NOMO-1 (cell line): Measurements from ENCODE around the gene ATXN7L3.
A peak's percentile ranks its signal among the peaks of the same experiment; 100 is the strongest.

Source experiments
- DNase-seq, 2 experiments: peaks; one replicate each; lab custom pipeline; 2025; ENCODE audit not compliant: unreplicated experiment in 2 of 2; lab: John Stamatoyannopoulos, UW

ATXN7L3 gene

DNA sequence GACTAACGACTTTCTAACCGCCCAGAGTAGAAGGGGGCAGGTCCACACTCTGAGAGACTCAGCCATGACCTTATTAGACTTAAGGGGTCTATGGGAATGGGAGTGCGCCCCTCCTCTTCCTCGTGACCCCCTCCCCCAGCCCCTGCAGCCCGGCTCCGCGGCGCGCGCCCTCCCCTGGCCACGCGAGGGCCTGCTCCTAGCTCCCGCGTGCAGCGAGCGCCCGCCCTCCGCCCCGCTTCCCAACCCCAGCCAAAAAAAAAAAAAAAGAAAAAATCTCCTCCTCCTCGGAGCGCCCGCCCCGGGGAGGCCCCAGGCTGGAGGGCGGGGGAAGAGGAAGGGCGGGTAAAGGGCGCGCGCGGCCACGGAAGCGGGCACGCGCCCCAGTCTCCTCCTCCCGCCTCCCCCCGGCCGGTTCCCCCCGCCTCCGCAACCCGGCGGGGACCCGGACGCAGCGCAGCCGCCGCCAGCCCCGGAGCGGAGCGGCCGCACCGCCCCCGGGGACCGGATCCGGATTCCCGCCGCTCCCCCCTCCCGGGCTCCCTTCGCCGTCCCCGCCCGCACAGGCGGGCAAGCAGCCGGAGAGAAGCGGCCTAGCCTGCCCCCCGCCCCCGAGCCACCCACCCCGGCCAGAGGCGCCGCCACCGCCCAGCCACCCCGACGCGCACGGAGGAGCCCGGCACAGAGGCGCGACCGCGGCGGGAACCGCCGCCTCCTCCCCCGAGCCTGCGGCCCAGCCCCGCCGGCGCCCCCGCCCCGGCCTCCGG, 18.8 kb upstream of the ATXN7L3 start:
- DNase-seq: peak; percentile 72 to 89

DNA sequence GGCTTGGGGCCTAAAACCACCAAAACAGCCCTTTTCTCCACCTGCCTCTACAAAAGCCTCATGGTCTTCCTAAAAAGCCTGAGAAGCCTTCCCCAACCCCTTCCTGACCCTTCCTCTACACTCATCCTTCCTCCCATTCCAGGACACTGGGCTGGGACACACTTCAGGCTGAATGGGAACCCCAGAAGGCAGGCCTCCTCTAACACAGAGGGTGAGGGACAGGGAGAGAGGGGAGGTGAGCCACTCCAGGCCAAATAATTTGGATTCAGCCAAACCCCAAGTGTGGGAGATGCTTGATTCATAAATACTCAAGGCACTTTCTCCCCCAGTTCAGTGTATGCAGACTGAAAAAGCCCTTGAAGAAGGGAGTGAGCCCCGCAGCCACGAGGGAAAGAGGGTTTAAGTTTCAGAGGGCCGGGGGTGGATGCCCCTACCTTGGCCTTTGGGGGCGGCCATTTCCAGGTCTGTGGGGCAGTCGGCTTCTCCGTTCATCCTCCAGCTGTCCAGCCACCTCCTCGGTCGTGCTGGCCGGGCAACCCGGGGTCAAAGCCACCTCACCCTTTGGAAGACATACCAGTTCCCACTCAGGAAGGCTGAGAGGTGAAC, 18.2 kb upstream of the ATXN7L3 start:
- peak in 1 of 2 experiments; percentile 31 for DNase-seq

DNA sequence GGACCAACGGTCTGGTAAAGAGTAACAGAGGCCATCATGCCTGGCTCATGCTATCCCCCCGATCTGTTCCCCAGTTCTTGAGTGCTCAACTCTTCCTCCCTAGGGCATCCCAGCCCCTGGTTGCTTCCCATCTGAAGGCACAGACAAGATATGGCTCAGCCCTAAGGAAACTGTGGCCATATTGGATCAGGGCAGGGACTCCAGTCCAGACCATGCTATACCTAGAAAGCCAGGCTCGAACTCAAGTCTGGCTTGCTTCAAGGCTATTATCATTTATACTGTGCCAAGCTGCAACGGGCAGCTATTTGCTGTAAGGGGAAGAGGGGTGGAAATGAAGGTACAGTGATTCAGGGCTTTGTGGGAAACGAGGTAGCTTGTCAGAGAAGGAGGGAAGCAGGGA, 17.0 kb upstream of the ATXN7L3 start:
- no peak for DNase-seq

DNA sequence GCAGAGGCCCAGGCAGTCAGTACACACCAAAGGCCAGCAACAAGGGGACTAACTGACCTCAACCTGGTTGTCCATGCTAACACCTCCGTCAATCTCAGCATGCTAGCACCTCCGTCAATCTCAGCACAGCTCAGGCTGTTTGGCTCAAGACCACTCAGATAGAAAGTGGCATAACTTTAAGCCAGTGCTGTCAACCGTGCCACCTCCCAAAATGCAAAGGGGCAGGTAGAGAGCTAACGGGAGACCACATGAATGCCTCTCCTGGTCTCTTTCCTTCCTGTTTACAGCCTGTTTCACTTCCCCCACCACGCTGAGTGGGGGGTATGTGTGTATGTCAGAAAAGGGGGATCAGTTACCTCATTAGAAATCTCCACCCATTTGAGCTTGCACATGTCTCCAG, 16.5 kb upstream of the ATXN7L3 start:
- peak in 1 of 2 experiments; percentile 11 for DNase-seq

DNA sequence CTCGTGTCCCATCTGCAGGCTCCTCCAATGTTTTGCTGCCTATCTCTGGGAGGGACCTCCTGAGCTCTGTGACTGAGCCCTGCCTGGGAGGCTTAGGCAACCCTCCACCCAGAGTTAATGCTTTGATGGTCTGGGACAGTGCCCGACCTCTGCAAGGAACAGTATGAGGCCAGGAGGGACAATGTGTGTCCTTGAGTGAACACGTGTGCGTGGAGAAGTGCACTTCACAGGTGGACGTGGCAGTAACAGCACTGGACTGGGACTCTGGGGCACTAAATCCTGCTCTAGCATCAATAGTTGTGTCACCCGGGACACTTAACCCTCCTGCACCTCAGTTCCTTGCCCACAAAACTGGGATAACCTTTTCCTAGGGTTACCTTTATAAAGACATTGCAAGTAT, 15.2 kb upstream of the ATXN7L3 start:
- DNase-seq: no peak

DNA sequence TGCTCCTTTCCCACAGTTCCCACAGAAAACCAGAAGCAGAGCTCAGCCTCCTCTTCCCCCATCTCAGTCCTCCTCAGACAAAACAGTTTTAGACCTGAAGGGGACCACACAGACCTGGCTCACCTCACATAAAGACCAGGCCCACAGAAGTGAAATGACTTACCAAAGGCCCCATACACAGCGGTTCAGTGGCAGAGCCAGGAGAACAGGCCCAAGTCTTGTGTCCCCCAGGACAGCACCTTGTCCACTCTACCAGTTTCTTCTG, 14.5 kb upstream of the ATXN7L3 start:
- no peak for DNase-seq

DNA sequence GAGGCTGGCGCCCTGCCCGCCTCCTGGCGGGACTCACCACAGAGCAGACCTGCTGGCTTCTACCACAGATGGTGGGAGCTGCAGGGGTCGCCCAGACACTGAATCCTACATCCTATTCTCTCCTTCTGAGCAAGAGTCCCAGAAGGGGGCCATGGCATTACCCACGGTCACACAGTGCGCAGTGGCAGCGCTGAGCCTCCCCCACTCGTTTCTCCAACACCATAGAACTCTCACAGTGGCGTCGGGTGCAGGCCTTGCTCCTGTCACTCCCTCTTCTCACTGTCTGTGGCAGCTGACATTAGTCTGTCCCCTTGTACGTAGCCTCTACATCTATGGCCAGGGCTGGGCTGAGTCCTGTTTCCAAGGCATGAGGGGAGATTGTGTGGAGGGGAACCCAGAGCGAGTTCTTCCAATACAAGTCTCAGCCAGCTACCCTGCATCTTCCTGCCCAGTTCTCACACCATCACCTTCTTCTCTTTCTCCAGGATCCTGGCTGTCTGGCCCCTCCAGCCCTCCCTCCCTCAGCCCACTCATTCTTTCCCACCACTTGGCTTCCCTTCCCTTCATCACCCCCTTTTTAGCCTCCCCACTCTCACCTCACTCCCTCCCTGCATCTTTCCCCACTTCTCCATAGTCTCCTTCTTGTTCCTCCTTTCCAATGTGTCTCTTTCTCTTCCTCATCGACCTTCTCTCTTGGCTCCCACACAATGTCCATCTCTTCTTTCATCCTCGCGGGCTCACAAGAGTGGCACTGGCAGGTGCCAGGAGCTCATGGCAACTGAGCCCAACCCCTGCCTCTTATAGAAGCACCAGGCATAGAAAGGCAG, 13.9 kb upstream of the ATXN7L3 start:
- no peak for DNase-seq

DNA sequence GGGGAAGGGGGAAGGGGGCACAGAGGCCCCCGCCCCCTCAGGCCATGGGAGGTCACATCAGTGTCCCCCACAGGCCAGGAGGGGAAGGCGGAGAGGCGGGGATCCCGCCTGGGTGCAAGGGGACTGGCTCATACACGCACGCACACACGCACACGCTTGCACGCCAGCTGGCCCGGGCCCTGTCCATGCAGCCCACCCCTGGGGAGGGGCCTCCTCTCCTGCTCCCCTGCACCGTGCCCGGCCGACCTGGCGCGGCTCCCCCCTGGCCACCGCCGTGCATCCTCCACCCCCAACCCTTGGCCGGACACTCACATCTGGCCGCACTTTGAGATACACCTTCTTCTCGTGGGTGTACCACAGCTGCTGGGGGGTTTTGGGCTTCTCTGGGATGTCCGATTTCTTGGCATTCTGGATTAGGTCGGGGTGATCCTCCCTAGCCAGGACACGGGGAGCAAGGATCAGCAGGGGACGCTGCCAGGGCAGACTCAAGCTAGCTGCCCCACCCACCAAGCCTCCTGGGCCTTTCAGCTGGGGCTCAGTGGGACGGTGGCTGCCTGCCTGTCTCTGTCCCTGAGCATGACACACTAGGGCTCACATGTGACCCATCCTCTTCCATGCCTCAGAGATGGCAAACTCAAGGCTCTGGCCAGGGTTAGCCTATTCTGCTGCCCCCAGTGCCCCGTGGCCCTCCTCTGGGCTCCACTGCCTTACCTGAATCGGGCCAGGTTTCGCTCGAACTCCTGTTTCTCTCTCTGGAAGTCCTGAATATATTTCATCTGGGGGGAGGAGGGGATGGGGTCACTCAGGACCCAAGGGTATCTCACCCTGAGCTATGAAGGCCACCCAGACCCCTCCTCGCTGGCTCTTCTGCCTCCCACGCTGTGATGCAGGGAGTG, 13.1 kb upstream of the ATXN7L3 start:
- no peak for DNase-seq

DNA sequence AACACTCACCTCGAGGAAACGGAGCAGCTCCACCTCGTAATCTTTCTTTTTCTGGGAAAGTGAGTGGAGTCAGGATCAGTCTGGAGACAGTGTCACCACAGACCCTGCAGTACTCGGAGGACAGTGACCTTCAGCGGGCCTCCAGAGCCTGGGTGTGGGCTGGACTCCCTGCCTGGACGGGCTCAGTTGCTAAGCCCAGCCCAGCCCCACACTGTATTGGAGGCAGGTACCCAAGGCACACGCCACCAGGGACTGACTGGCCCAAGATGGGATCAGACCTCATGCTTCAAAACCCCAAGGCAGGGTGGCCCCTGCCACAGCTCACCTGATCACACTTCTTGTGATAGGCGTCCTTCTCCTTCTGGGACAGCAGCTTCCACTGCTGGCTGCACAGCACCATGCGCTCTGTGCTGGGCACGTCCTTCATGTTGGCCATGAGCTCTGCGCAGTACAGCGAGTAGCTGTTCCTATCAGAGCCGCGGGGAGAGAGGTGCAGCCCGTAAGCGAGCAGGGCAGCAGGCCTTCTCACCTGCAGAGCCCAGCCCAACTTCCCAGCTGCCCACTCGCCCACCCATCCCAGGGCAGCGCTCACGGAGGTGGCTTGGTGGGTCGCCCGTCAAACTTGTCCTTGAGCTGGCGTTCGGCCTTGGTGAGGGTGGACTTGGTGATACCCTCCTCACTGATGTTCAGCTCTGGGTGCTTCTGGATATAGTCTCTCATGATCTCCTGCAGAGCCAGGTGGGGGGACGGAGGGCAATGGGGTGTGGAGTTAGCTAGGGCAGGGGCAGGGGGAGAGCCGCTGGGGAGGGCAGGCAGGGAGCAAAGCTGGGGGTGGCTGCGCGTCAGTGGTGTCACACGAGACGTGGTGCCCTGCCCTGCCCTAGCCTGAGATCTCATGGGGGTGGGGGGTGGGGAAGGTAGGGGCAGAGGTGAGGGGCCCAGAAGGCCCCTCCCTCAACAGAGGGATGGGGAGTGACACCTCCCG, 11.9 kb upstream of the ATXN7L3 start:
- no peak for DNase-seq

DNA sequence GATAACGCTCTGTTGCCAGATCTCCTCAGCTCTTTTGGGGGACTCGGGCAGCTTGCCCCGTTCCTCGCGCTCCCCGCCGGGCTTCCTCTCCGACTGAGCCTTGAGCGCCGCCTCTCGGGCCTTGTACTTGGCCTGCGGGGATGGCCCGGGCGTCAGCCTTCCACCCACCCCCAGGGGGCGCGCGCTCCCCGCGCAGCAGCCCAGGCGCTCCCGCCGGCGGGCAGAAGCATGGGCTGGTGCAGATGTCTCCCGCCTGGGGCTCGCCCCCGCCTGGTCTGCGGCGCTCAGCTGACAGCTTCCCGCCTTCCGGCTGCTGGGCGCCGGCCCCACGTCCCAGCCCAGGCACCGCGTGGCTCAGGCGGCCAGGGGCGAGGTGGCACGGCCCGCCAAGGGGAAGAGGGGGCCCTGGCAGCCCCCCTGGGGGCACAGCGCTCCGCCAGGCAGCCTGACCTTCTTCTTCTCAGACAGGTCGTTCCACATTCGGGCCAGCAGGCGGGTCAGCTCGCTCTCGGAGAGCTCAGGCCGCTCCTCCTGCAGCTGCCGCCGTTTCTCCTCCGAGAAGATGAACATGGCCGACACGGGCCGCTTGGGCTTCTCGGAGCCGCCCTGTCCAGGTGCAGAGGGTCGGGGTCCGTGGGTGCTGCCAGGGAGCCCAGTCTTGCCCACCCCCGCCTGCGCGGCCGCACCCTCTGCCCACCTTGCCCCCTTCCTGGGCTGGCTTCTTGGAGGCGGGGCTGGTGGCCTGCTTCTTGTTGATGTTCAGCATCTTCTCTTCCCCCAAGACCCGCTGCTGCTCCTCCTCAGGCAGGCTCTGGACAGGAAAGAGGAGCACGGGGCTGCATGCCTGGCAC, 10.9 kb upstream of the ATXN7L3 start:
- DNase-seq: peak; percentile 92 to 98

DNA sequence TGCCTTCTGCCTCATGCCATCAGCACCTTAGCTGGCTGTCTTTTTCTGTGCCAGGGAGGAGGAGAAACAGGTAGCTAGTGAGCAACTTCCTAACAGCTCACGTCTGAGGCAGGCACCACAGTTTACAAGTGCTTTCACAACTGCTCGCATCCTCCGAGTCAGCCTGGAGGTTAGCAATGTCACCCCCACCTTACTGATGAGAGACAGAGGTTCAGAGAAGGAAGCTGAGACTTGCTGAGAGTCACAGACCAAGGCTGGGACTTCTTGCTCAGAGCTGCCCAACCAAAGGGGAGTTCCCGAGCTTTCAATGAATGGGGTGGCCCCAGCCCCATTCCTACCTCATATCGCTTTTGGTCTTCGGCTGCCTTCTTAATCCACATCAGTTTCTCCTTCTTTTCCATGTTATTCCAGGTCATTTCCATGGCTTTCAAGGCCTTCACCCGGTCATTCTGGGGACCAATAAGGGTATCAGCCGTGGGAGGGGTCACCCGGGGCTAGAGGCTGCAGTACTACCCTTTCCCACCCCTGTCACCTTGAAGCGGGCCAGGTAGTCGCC, 10.2 kb upstream of the ATXN7L3 start:
- DNase-seq: peak in 1 of 2 experiments; percentile 3

DNA sequence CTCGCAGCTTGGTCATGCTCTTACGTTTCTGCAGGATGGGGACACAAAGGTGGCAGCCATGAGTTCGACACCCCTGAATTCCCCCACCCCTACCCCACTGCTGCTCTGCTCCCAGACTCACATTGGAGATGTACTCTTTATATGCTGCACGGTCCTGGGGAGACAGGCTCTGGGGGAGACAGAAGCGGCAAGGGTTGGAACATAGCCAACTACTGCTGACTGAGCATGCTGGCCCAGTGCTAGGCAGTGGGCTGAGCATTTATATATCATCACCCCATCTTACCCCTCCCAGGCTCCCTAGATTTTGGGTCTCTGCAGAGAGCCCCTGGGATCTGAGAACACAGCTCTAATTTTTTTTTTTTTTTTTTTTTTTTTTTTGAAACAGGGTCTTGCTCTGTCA, 8.1 kb upstream of the ATXN7L3 start:
- no peak for DNase-seq

DNA sequence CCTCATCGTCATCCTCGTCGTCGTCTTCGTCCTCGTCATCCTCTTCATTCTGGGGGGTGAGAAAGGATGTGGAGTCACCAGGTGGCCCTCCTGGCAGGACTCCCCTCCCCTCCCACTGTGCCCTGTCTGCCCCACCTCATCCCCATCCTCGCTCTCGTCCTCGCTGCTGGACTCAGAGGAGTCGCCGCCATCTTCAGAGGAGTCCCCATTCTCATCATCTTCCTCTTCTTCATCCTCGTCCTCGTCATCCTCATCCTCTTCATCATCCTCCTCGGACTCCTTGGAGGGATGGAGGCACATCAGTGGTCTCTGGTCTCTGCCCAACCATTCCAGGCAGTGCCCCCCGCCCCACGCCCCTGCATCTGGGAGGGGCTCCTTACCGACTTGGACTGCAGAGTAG, 7.6 kb upstream of the ATXN7L3 start:
- DNase-seq: no peak

DNA sequence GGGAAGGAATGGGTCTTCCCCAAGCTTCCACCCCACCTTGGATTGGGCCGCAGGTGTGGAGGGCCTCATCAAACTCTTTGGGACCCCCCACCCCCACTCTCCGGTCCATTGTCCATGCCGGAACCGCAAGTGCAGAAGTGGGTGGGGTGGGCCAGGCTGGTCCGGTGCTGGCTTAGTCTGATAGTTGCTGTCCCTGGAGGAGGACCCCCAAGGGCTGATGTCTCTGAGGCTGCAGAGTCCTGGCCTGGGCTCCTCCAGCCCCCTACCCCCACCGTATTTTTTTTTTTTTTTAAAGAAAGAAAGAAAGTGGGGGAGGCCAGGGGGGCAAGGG, 7.1 kb upstream of the ATXN7L3 start:
- no peak for DNase-seq

DNA sequence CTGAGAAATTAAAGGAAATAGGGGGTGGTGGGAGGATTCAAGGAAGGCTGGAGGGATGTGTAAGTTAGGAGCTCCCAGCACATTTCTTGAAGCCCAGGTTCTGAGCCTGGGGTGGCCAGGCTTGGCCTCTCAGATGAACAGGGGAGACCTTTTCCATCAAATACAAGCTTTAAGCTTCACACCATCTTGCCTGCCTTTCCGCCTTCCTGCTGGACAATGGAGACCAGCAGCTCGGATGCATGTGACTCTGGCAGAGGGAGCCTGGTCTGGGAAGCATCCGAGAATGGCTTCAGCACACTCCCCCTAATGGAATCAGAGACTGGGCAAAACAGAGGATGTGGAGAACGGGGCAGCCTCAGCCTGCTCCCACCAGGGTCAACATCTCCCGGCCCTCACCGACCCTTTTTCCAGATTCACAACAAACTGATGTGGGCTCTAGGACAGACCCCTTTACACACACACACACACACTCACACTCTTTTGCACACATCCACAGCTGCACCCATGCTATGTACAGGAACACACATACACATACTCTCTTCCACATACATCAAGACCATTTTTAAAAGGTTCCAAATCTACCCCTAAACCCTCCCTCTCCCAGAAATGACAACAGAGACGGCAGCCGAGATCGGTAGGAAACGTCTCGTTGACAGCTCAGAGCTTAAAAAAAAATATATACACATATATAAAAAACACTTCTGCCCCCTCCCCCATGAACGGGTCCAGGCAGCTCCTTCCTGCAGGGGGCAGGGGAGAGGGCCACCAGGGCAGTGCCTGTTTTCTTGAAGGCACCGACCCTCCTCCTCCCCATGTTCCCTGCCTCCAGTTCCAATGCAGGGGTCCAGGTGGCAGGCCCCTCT, 6.5 kb upstream of the ATXN7L3 start:
- DNase-seq: no peak

DNA sequence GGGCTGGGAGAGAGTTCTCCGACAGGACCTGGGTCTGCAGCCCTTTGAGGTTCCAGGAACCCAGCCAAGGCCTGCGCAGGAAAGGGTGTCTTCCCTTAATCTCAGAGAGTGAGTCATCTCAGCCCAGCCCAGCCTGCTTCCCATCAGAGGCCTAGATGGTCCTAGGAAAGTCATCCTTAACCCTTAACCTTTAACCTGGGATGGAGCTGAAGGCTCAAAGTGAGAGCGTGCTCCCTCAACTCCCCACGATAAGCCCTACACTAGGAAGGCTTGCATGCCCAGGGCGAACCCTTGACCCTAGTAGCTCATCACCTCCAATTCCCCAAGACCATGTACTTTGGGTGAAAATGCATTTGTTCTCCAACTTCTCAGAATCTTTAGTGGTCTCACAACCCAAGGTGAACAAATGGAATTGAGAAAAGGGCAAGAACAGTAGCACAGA, 4.8 kb upstream of the ATXN7L3 start:
- no peak for DNase-seq

DNA sequence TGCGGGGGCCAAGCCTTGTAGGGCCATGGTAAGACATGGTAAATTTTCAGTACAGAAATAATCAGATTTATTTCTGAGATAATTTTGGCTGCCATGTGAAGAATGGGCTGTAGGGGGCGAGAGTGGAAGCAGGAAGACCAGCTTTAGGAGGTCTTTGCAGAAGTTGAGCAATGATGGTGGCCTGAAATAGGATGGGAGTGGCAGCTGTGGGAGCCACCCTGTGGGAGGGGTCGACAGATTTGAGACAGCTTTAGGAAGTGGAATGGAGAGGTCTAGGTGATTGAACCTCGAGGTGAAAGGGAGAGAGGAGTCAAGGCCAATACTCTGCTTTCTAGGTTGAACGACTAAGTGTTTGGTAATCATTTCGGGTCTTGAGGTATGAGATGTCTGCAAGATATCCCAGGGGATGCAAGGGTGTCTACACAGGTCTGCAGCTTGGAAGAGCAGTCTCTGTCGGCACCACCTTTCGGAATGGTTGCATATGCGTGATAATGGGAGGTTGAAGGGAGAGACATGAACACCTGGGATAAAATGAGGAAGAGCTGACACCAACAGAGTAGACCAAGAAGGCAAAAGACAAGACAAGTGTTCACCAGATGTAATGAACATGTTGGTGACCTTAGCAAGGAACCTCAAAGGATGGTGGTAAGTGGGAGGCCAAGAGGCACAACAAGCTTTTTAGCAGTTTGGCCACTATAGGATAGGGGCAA, 4.2 kb upstream of the ATXN7L3 start:
- DNase-seq: peak; percentile 90 to 93
